Panc1 (cell line): ENCODE data around the gene PRRG3. TPM values are rescaled to one million over a fixed set of nuclear protein-coding genes. Genes with fewer than 3 reads are reported as not detected.

ENCODE experiments used
- ATAC-seq: fragments of 200-7000 bp; cut with Tn5 transposase; 2 replicates; pipeline ENCODE4 v1.9.1; 2020; ENCODE audit warnings: mild to moderate bottlenecking, moderate library complexity
- BruUV-seq: library from RNA; stranded (reverse); fragments of 400-500 nt; replicated peaks from 2 replicates; lab custom pipeline; 2021; lab: Mats Ljungman, UMichigan
- CTCF ChIA-PET: fragments of 300-600 bp; sonication (Branson Sonifier 250); formaldehyde crosslinking; loops from one replicate; lab custom pipeline; 2022; ENCODE audit warnings: antibody characterized with exemption; lab: Charles Lee
- POLR2A ChIA-PET: fragments of 300-600 bp; sonication (Branson Sonifier 250); formaldehyde crosslinking; loops from one replicate; lab custom pipeline; 2022; ENCODE audit warnings: antibody characterized with exemption; lab: Charles Lee
- DNase-seq: peaks from one replicate; pipeline ENCODE4 v3.0.0-alpha.2; 2010; ENCODE audit warnings: low read depth, low spot score
- H3K27ac ChIP-seq: 2 replicates; pipeline ENCODE4 v1.5.1; 2011; ENCODE audit warnings: mild to moderate bottlenecking, low read length, inconsistent platforms
- H3K27me3 ChIP-seq: fragments of 200-500 bp; sonication (Bioruptor generic); 2 replicates; pipeline ENCODE4 v1.6.0; 2014; ENCODE audit warnings: low read length, inconsistent platforms; ENCODE audit not compliant: control insufficient read depth, insufficient read depth
- H3K36me3 ChIP-seq: fragments of 200-500 bp; sonication (Bioruptor generic); 2 replicates; pipeline ENCODE4 v1.5.1; 2014; ENCODE audit warnings: inconsistent platforms, mild to moderate bottlenecking, low read length, moderate library complexity; ENCODE audit not compliant: control insufficient read depth, insufficient read depth
- H3K4me1 ChIP-seq: 2 replicates; pipeline ENCODE4 v1.5.1; 2011; ENCODE audit warnings: inconsistent platforms, mild to moderate bottlenecking, low read length, moderate library complexity; ENCODE audit not compliant: control insufficient read depth, insufficient read depth
- H3K4me3 ChIP-seq, 2 experiments: 2 replicates each; pipeline ENCODE4 v1.5.1; 2011 to 2012; ENCODE audit warnings: low read depth in 2 of 2, low read length in 2 of 2, mild to moderate bottlenecking in 2 of 2, inconsistent platforms in 1 of 2, moderate library complexity in 1 of 2
- H3K9me3 ChIP-seq: fragments of 200-500 bp; sonication (Bioruptor generic); 2 replicates; pipeline ENCODE4 v1.5.1; 2014; ENCODE audit warnings: low read depth, mild to moderate bottlenecking, inconsistent platforms, low read length, moderate library complexity; ENCODE audit not compliant: control insufficient read depth, insufficient read depth
- CTCF ChIP-seq: fragments of 450-650 bp; IDR thresholded peaks from 2 replicates; pipeline ENCODE4 v1.5.1; 2017; ENCODE audit warnings: mild to moderate bottlenecking
- POLR2AphosphoS5 ChIP-seq: IDR thresholded peaks from 2 replicates; pipeline ENCODE4 v1.6.1; 2012; ENCODE audit warnings: mild to moderate bottlenecking, low read depth, low read length, moderate library complexity
- SIN3A ChIP-seq: IDR thresholded peaks from 2 replicates; pipeline ENCODE4 v1.6.1; 2012; ENCODE audit warnings: low read depth, mild to moderate bottlenecking, low read length, moderate library complexity, borderline replicate concordance; ENCODE audit not compliant: insufficient read depth
- TCF7L2 ChIP-seq: IDR thresholded peaks from 2 replicates; pipeline ENCODE4 v1.6.1; 2011; ENCODE audit warnings: mild to moderate bottlenecking, low read depth, low read length, inconsistent platforms
- in situ Hi-C: cut with HindIII; loops from 2 replicates; pipeline ENCODE4 v1.10.0; 2016; ENCODE audit warnings: low sequenced_read_pairs, low pct_unique_long_range_greater_than_20kb
- intact Hi-C: fragments of 100-400 bp; cut with micrococcal nuclease; formaldehyde crosslinking; loops from one replicate; pipeline ENCODE4 v1.10.0; 2022; ENCODE audit not compliant: unreplicated experiment
- total RNA-seq: library from RNA; stranded (reverse); gene quantifications from one replicate; pipeline ENCODE4 v1.2.1, GENCODE V29; 2021; ENCODE audit not compliant: unreplicated experiment
- TF ChIP-seq, protein P1 (sequence below), 2 experiments: IDR thresholded peaks; 2 replicates each; pipeline ENCODE4 v1.6.1; 2011 to 2012; ENCODE audit warnings: low read depth in 2 of 2, control low read depth in 1 of 2, low read length in 1 of 2, mild to moderate bottlenecking in 1 of 2, moderate library complexity in 1 of 2; ENCODE audit not compliant: insufficient read depth in 1 of 2

The PRRG3 gene
- total RNA-seq, 1 experiment from 2014 or later: not detected

DNA sequence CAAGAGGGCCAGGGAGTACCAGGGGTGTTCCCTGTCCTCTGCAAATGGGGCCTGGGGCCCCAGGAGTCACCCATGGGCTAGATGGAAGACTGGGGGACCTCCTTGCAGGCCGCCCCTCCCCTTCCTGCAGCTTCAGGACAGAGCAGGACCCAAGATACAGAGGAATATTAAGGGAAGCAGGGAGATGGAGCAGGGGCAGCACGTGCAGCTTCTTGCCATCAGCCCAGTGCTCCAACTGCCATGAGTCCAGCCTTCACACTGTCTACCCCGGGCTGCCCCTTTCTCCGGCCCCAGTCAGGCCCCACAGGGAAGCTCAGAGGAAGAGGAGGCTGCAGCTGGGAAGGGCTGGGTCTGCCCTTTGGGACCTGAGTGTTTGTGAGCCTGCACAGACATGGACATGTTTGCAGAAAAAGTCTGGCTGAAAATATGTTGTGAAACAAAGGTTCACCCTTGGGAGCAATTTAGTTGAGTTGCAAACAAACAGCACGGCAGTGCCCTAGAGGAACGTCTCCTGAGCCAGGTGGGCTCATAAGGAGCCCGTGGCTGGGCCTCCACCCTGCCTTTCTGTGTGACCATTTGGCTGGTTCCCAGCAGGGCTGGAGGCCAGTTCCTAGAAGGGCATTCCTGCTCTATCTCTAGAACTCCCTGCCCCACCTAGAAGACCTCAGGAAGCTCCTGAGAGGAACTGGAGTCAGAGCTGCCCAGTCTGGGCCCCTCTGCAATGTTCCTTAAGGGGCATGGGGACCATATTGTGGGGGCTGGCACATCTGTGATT, 29.5 kb downstream of the PRRG3 start:
- ChIA-PET CTCF (no interaction called here), POLR2A (no interaction called here)
- intact Hi-C loops (loop anchor here (5.0 kb wide), 1 partner anchor 572 kb away; no protein-coding TSS in a partner anchor), in situ Hi-C loops (no loop called here)
- no peaks in the 10 kb centered on the region for H3K9me3 ChIP-seq
- DNase-seq (no peak), ATAC-seq (no peak)
- BruUV-seq: no TSS peak
- H3K27me3 ChIP-seq: no peaks in the 10 kb centered on the region
- TF ChIP-seq SIN3A (no peak), POLR2AphosphoS5 (no peak), TCF7L2 (no peak)
- TF ChIP-seq, protein P1, sequence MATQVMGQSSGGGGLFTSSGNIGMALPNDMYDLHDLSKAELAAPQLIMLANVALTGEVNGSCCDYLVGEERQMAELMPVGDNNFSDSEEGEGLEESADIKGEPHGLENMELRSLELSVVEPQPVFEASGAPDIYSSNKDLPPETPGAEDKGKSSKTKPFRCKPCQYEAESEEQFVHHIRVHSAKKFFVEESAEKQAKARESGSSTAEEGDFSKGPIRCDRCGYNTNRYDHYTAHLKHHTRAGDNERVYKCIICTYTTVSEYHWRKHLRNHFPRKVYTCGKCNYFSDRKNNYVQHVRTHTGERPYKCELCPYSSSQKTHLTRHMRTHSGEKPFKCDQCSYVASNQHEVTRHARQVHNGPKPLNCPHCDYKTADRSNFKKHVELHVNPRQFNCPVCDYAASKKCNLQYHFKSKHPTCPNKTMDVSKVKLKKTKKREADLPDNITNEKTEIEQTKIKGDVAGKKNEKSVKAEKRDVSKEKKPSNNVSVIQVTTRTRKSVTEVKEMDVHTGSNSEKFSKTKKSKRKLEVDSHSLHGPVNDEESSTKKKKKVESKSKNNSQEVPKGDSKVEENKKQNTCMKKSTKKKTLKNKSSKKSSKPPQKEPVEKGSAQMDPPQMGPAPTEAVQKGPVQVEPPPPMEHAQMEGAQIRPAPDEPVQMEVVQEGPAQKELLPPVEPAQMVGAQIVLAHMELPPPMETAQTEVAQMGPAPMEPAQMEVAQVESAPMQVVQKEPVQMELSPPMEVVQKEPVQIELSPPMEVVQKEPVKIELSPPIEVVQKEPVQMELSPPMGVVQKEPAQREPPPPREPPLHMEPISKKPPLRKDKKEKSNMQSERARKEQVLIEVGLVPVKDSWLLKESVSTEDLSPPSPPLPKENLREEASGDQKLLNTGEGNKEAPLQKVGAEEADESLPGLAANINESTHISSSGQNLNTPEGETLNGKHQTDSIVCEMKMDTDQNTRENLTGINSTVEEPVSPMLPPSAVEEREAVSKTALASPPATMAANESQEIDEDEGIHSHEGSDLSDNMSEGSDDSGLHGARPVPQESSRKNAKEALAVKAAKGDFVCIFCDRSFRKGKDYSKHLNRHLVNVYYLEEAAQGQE (IDR thresholded peaks at IDR 0.05; ENCODE audit: insufficient read depth in 1 of 2, low read depth in 2 of 2, low read length in 1 of 2): no peak
- H3K4me1 ChIP-seq: no peaks in the 10 kb centered on the region
- H3K27ac ChIP-seq: no peak overlapping the region
- no peaks in the 10 kb centered on the region for H3K36me3 ChIP-seq
- no peak overlapping the region for H3K4me3 ChIP-seq

DNA sequence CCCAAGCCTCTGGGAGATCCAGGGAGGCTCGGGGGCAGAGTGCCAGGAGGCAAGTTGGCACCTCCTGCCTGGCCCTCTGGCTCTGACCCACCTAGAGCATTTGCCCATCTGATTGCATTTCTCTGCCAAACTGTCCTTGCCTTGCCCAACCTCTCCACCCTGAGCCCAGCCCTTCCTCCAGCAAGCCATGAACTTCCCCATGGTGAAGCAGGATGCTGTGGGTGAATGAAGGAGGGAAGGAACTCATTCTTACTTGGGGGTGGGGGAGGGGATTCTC, 30.0 kb downstream of the PRRG3 start:
- BruUV-seq: no TSS peak
- in situ Hi-C loops: no loop called here
- CTCF ChIA-PET: no interaction called here
- intact Hi-C loops: no loop called here
- DNase-seq: no peak
- Histone ChIP-seq H3K36me3 (no peaks in the 10 kb centered on the region), H3K27ac (no peak overlapping the region), H3K9me3 (no peaks in the 10 kb centered on the region), H3K27me3 (no peaks in the 10 kb centered on the region), H3K4me3 (no peak overlapping the region), H3K4me1 (no peaks in the 10 kb centered on the region)
- POLR2A ChIA-PET: no interaction called here
- no peak for ATAC-seq
- TF ChIP-seq TCF7L2 (no peak), POLR2AphosphoS5 (no peak), SIN3A (no peak), CTCF (no peak)
- TF ChIP-seq, protein P1 (IDR thresholded peaks at IDR 0.05; ENCODE audit: insufficient read depth in 1 of 2, low read depth in 2 of 2, low read length in 1 of 2): no peak
